SU-DHL-6 (cell line): Measurements from ENCODE around the gene AKNA.

ENCODE experiments used
- H2AFZ ChIP-seq: fragments of 200-600 bp; sonication (generic); 2 replicates; pipeline ENCODE4 v1.6.1; 2014; ENCODE audit warnings: low read depth, mild to moderate bottlenecking, moderate library complexity, mixed read lengths, antibody characterized with exemption, low read length; ENCODE audit not compliant: severe bottlenecking
- H3F3A ChIP-seq: fragments of 200-600 bp; shearing (Covaris generic); 2 replicates; pipeline ENCODE4 v1.6.0; 2016; ENCODE audit warnings: antibody characterized with exemption, mild to moderate bottlenecking; ENCODE audit not compliant: insufficient read depth
- H3K27ac ChIP-seq: fragments of 200-600 bp; sonication (generic); 2 replicates; pipeline ENCODE4 v1.5.1; 2016; ENCODE audit warnings: low read depth, mild to moderate bottlenecking, low read length, moderate library complexity, mixed read lengths
- H3K27me3 ChIP-seq: fragments of 200-600 bp; sonication (generic), shearing (Covaris generic); 2 replicates; pipeline ENCODE4 v1.6.0; 2014; ENCODE audit warnings: mild to moderate bottlenecking, low read length
- H3K36me3 ChIP-seq: fragments of 200-600 bp; sonication (generic); 2 replicates; pipeline ENCODE4 v1.6.1; 2014; ENCODE audit warnings: mild to moderate bottlenecking, low read length, mixed read lengths
- H3K4me2 ChIP-seq: fragments of 300-600, 200-600 bp; shearing (Covaris generic), sonication (generic); 2 replicates; pipeline ENCODE4 v1.6.0; 2014; ENCODE audit warnings: low read length, low read depth, mild to moderate bottlenecking; ENCODE audit not compliant: poor library complexity, severe bottlenecking
- H3K4me3 ChIP-seq: fragments of 200-600 bp; sonication (generic); 2 replicates; pipeline ENCODE4 v1.5.1; 2014; ENCODE audit warnings: antibody characterized with exemption, low read length, mild to moderate bottlenecking, mixed read lengths; ENCODE audit not compliant: insufficient read depth, poor library complexity, severe bottlenecking
- H3K79me2 ChIP-seq: fragments of 200-600 bp; sonication (generic); 2 replicates; pipeline ENCODE4 v1.6.1; 2014; ENCODE audit warnings: mild to moderate bottlenecking, low read length, moderate library complexity; ENCODE audit not compliant: insufficient read depth
- H3K9ac ChIP-seq: fragments of 200-600 bp; sonication (generic); 2 replicates; pipeline ENCODE4 v1.7.0; 2014; ENCODE audit warnings: mild to moderate bottlenecking, low read length
- H3K9me2 ChIP-seq: fragments of 200-600 bp; sonication (generic); replicated peaks from 2 replicates; pipeline ENCODE4 v1.6.1; 2014; ENCODE audit warnings: low read length; ENCODE audit not compliant: insufficient read depth
- H3K9me3 ChIP-seq: fragments of 200-600 bp; sonication (generic); 2 replicates; pipeline ENCODE4 v1.6.1; 2014; ENCODE audit warnings: low read length, mixed read lengths; ENCODE audit not compliant: insufficient read depth
- H4K20me1 ChIP-seq: fragments of 200-600 bp; sonication (generic); 2 replicates; pipeline ENCODE4 v1.6.1; 2014; ENCODE audit warnings: low read depth, mild to moderate bottlenecking, antibody characterized with exemption, low read length, moderate library complexity, mixed read lengths
- EZH2phosphoT487 ChIP-seq: fragments of 200-600 bp; sonication (generic), shearing (Covaris generic); conservative IDR thresholded peaks from 2 replicates; pipeline ENCODE4 v1.6.1; 2018; ENCODE audit warnings: mild to moderate bottlenecking, antibody characterized with exemption, low read length, moderate library complexity, mixed read lengths
- TF ChIP-seq, protein P1 (sequence below): fragments of 200-600 bp; sonication (generic); IDR thresholded peaks from one replicate; pipeline ENCODE4 v1.5.1; 2017; ENCODE audit warnings: antibody characterized with exemption, mild to moderate bottlenecking, low read length, moderate library complexity; ENCODE audit not compliant: insufficient read depth, poor library complexity, severe bottlenecking

AKNA gene

DNA sequence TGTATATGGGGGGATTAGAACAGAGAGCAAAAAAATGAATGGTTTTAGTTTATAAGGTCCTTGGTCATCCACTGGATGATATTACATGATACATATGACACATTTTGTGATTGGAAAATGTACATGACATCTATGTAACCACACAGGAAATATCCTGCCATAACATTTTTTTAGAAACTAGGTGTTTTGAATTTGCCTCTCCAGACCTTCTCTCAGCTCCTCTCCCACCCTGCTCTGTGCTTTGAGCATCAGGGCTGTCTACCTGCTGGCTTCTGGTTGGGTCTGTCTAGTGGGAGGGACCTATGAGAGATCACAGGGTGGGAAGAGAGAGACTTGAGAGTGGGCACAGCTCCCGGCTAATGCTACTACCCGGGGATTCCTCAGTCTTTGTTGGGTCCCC, 24.4 kb downstream of the AKNA start:
- H3K9me3 ChIP-seq: no peaks in the 10 kb centered on the region
- H3K9me2 ChIP-seq: no peaks in the 10 kb centered on the region
- no peak overlapping the region for H3K4me3 ChIP-seq
- TF ChIP-seq EZH2phosphoT487: no peak
- TF ChIP-seq, protein P1, sequence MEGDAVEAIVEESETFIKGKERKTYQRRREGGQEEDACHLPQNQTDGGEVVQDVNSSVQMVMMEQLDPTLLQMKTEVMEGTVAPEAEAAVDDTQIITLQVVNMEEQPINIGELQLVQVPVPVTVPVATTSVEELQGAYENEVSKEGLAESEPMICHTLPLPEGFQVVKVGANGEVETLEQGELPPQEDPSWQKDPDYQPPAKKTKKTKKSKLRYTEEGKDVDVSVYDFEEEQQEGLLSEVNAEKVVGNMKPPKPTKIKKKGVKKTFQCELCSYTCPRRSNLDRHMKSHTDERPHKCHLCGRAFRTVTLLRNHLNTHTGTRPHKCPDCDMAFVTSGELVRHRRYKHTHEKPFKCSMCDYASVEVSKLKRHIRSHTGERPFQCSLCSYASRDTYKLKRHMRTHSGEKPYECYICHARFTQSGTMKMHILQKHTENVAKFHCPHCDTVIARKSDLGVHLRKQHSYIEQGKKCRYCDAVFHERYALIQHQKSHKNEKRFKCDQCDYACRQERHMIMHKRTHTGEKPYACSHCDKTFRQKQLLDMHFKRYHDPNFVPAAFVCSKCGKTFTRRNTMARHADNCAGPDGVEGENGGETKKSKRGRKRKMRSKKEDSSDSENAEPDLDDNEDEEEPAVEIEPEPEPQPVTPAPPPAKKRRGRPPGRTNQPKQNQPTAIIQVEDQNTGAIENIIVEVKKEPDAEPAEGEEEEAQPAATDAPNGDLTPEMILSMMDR: no peak
- H3K79me2 ChIP-seq: no peaks in the 10 kb centered on the region
- H4K20me1 ChIP-seq: no peaks in the 10 kb centered on the region
- peaks cover 30% of the 10 kb centered on the region for H3K36me3 ChIP-seq
- no peak overlapping the region for H3K9ac ChIP-seq
- peaks cover 22% of the 10 kb centered on the region for H3F3A ChIP-seq
- H3K4me2 ChIP-seq: no peak overlapping the region
- peak overlapping the region; percentile 98; the same call in 1 of the 2 replicates for H3K27ac ChIP-seq
- no peak overlapping the region for H2AFZ ChIP-seq
- H3K27me3 ChIP-seq: no peaks in the 10 kb centered on the region

DNA sequence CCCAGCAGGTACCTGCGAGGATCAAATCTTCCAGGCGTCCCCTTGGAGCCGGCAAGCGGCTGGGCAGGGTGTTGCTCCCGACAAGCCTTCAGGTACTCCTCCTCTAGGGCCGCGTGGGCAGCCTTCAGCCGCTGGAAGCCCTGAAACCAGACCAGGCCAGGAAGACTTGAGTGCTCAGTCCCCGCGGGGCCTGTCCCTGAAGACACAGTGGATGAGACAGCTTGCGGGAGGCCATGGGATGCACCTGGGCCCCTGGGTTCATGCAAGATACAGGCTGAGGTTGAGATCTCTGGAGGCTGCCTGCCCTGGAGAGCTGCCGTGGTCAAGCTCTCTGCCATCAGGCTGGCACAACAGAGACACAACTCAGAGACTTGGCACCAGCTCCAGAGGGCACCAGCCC, 25.4 kb downstream of the AKNA start:
- no peak overlapping the region for H2AFZ ChIP-seq
- no peak overlapping the region for H3K9ac ChIP-seq
- H3K9me3 ChIP-seq: no peaks in the 10 kb centered on the region
- no peaks in the 10 kb centered on the region for H3K9me2 ChIP-seq
- no peak overlapping the region for H3K4me3 ChIP-seq
- no peaks in the 10 kb centered on the region for H3K27me3 ChIP-seq
- peaks cover 38% of the 10 kb centered on the region for H3K36me3 ChIP-seq
- no peak overlapping the region for H3K27ac ChIP-seq
- TF ChIP-seq, protein P1: no peak
- TF ChIP-seq EZH2phosphoT487: no peak
- H3K4me2 ChIP-seq: no peak overlapping the region
- no peaks in the 10 kb centered on the region for H3K79me2 ChIP-seq
- peaks cover 17% of the 10 kb centered on the region for H3F3A ChIP-seq
- H4K20me1 ChIP-seq: no peaks in the 10 kb centered on the region

DNA sequence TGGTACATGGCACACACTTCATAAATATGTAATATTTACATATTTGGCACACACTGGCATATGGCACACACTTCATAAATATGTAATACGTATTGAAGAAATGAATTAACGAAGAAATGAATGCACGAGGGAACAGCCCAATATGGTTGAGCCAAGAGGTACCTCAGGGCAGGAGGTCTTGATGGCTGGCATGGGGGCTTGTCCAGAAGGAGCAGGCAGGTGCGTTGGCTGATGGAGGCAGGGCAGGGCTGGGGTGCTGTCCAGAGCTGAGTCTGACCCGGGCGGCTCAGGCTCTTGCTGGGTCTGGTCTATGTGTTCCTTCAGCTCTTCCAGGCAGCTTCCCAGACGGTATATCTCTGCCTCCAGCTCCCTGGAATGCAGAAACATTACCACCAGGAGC, 26.2 kb downstream of the AKNA start:
- peaks cover 40% of the 10 kb centered on the region for H3K36me3 ChIP-seq

More for the DNA sequence above, 26.2 kb downstream of the AKNA start:
- Histone ChIP-seq H2AFZ (no peak overlapping the region), H4K20me1 (no peaks in the 10 kb centered on the region), H3K4me3 (no peak overlapping the region), H3F3A (peaks cover 8% of the 10 kb centered on the region), H3K27me3 (no peaks in the 10 kb centered on the region), H3K27ac (no peak overlapping the region), H3K9ac (no peak overlapping the region), H3K9me2 (no peaks in the 10 kb centered on the region), H3K4me2 (no peak overlapping the region), H3K9me3 (no peaks in the 10 kb centered on the region), H3K79me2 (no peaks in the 10 kb centered on the region)
- no peak for TF ChIP-seq EZH2phosphoT487
- TF ChIP-seq, protein P1: no peak
